Measurements from ENCODE around the gene C11orf86. TPM values are rescaled to one million over a fixed set of nuclear protein-coding genes. Genes with fewer than 3 reads are reported as not detected.

Gene C11orf86
- total and polyA plus RNA-seq, 10 of the 15 experiments (the other 5 are each of a cell fraction or from before 2014, with no cell fraction given): not detected

DNA sequence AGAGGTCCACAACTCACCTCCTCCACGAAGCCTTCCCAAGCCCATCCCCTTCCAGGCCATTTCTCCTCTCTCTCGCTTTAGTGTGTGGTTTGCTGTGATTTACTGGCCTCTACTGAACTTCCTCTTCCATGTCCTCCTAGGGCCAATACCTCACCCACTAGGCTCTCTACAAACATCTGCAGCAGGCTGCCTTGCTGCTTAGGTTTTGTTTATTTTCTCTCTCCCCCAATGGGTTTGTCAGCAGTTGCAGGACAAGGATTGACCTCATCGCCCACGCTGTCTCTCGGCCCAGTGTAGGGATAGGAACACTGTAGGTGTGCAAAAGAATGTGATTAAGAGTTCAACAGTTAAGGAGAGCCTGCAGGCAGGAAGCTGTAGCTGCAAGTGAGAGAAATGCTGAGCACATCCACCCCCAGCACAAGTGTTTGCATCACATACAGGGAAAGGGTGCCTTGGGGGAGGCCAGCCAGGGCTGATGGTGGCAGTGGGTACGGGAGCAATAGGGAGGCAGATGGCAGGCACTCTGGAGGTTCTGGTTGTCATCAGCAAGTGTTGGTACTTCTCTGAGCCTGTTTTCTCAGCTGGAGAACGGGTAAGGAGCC, 18.3 kb upstream of the C11orf86 start:
- no peak for TF ChIP-seq TCF12 (IDR thresholded peaks at IDR 0.05; ENCODE audit: low read depth, low read length)
- no peak for TF ChIP-seq CHD2 (IDR thresholded peaks at IDR 0.05; ENCODE audit: borderline replicate concordance, low read depth, low read length)
- in situ Hi-C loops (cut with MboI): no loop called here
- ChIA-PET CTCF (no interaction called here), SMC1A (ENCODE audit: uncharacterized antibody, unreplicated experiment) (interaction anchor here (0.6 kb wide), 1 partner anchor 756 kb away, joined by 3 read pairs; no protein-coding TSS in a partner anchor), POLR2A (no interaction called here), RAD21 (ENCODE audit: unreplicated experiment) (no interaction called here)
- Histone ChIP-seq H3K27ac (ENCODE audit: control insufficient read depth, insufficient read depth) (no peak overlapping the region), H3K27me3 (replicated peaks in 1 of 2; ENCODE audit: control insufficient read depth in 2 of 2, insufficient read depth in 2 of 2, low read length in 1 of 2) (no peaks in the 10 kb centered on the region; a peak in 3 of 4 replicates), H3K4me3 (no peak overlapping the region), H3K4me2 (ENCODE audit: control insufficient read depth, insufficient read depth) (0 out of 2 replicates have a peak overlapping the region, but pooled peaks have one; percentile 9), H3K9ac (ENCODE audit: control insufficient read depth, insufficient read depth, low read length) (no peak overlapping the region), H3K9me3 (replicated peaks; ENCODE audit: control insufficient read depth, insufficient read depth, low read length) (peaks cover 6% of the 10 kb centered on the region; the same call in 2 of the 3 replicates), H3K4me1 (ENCODE audit: control insufficient read depth, insufficient read depth, low read length) (peaks cover 13% of the 10 kb centered on the region), H4K20me1 (ENCODE audit: control insufficient read depth, insufficient read depth) (no peaks in the 10 kb centered on the region), H2AFZ (ENCODE audit: control insufficient read depth, low read depth, low read length) (no peak overlapping the region), H3K36me3 (ENCODE audit: control insufficient read depth in 2 of 2, insufficient read depth in 2 of 2, low read length in 1 of 2) (no peaks in the 10 kb centered on the region), H3K79me2 (ENCODE audit: control insufficient read depth, insufficient read depth, low read length) (no peaks in the 10 kb centered on the region)
- BruUV-seq (replicated peaks): no TSS peak
- FAIRE-seq: no peak
- intact Hi-C loops (cut with micrococcal nuclease; ENCODE audit: unreplicated experiment): no loop called here
- no peak for ATAC-seq
- 62% methylated on average over 7 of the region's 7 CpGs for WGBS (ENCODE audit: insufficient coverage, insufficient replicate concordance, low lambda C conversion rate, missing lambda C conversion rate)
- no peak for DNase-seq (ENCODE audit: low read depth, low spot score)

DNA sequence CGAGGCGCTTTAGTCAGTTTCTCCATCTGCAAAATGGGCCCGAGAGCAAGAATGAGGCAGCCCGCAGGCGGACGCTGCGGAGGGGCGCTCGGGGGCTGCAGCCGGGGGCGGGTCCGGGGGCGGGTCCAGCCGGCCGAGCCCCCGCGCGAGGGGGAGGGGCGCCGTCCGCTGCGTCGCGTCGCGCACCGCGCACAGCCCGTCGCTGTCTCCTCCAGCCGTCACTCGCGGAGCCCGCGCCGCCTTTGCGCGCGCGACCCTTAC, 17.2 kb upstream of the C11orf86 start:
- ChIA-PET RAD21 (ENCODE audit: unreplicated experiment) (no interaction called here), POLR2A (no interaction called here), SMC1A (ENCODE audit: uncharacterized antibody, unreplicated experiment) (no interaction called here), CTCF (no interaction called here)
- DNase-seq (ENCODE audit: low read depth, low spot score): no peak
- H3K9me3 ChIP-seq (replicated peaks; ENCODE audit: control insufficient read depth, insufficient read depth, low read length): peaks cover 6% of the 10 kb centered on the region; the same call in 2 of the 3 replicates
- WGBS (ENCODE audit: insufficient coverage, insufficient replicate concordance, low lambda C conversion rate, missing lambda C conversion rate): 46% methylated on average over 10 of the region's 40 CpGs
- TF ChIP-seq NR2C1 (IDR thresholded peaks at IDR 0.05): no peak
- TF ChIP-seq EGR1 (IDR thresholded peaks at IDR 0.05; ENCODE audit: borderline replicate concordance in 1 of 2, low read depth in 2 of 2, low read length in 2 of 2): peak; percentile 28 to 45; a peak in 2 of 3 replicates
- no peaks in the 10 kb centered on the region for H4K20me1 ChIP-seq (ENCODE audit: control insufficient read depth, insufficient read depth)
- peak overlapping the region; percentile 28; the same call in 1 of the 2 replicates for H3K9ac ChIP-seq (ENCODE audit: control insufficient read depth, insufficient read depth, low read length)
- in situ Hi-C loops (cut with MboI) (no loop called here), intact Hi-C loops (cut with micrococcal nuclease; ENCODE audit: unreplicated experiment) (no loop called here)
- peak overlapping the region; percentile 86 for H2AFZ ChIP-seq (ENCODE audit: control insufficient read depth, low read depth, low read length)
- H3K36me3 ChIP-seq (ENCODE audit: control insufficient read depth in 2 of 2, insufficient read depth in 2 of 2, low read length in 1 of 2): no peaks in the 10 kb centered on the region
- no TSS peak for BruUV-seq (replicated peaks)
- peak overlapping the region; percentile 67 for H3K4me2 ChIP-seq (ENCODE audit: control insufficient read depth, insufficient read depth)
- peaks cover 13% of the 10 kb centered on the region for H3K4me1 ChIP-seq (ENCODE audit: control insufficient read depth, insufficient read depth, low read length)
- no peaks in the 10 kb centered on the region; a peak in 2 of 4 replicates for H3K27me3 ChIP-seq (replicated peaks in 1 of 2; ENCODE audit: control insufficient read depth in 2 of 2, insufficient read depth in 2 of 2, low read length in 1 of 2)
- no peak overlapping the region for H3K27ac ChIP-seq (ENCODE audit: control insufficient read depth, insufficient read depth)
- no peak for FAIRE-seq
- ATAC-seq: no peak
- H3K4me3 ChIP-seq: peak overlapping the region; percentile 66; the same call in 1 of the 2 replicates
- no peaks in the 10 kb centered on the region for H3K79me2 ChIP-seq (ENCODE audit: control insufficient read depth, insufficient read depth, low read length)
